Measurements from ENCODE around the gene MBD5. TPM values are rescaled to one million over a fixed set of nuclear protein-coding genes. Genes with fewer than 3 reads are reported as not detected.

The MBD5 gene
- polyA plus RNA-seq, 1 donor (not counting 4 experiments of a cell fraction or from before 2014, with no cell fraction given) = 20.1 TPM

DNA sequence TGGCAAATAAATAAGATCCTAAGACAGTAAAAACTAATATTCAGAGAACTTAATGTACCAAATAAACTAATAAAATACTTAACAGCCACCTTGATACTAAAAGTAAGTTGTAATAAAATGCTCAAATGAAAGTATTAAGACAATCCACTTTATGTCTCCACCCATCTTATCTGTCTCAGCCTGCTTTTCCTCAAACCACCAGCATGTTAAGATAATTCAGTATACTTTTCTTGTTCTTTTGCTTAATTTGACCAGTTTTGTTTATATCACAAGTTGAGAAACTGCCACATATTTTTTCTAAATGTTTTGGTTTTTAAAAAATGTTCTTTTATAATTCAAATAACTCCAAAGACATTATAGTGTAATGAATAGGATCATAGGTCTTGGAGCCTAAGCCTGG lies 142.0 kb downstream of the MBD5 start:
- no peaks in the 10 kb centered on the region for H3K36me3 ChIP-seq (ENCODE audit: control insufficient read depth in 2 of 2, extremely low read depth in 1 of 2, insufficient read depth in 2 of 2, low read length in 2 of 2)
- no peak overlapping the region for H3K4me2 ChIP-seq (ENCODE audit: control insufficient read depth, extremely low read depth, insufficient read depth, low read depth, low read length)
- TF ChIP-seq, protein P1, sequence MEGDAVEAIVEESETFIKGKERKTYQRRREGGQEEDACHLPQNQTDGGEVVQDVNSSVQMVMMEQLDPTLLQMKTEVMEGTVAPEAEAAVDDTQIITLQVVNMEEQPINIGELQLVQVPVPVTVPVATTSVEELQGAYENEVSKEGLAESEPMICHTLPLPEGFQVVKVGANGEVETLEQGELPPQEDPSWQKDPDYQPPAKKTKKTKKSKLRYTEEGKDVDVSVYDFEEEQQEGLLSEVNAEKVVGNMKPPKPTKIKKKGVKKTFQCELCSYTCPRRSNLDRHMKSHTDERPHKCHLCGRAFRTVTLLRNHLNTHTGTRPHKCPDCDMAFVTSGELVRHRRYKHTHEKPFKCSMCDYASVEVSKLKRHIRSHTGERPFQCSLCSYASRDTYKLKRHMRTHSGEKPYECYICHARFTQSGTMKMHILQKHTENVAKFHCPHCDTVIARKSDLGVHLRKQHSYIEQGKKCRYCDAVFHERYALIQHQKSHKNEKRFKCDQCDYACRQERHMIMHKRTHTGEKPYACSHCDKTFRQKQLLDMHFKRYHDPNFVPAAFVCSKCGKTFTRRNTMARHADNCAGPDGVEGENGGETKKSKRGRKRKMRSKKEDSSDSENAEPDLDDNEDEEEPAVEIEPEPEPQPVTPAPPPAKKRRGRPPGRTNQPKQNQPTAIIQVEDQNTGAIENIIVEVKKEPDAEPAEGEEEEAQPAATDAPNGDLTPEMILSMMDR (optimal IDR thresholded peaks at IDR 0.05 in 1 of 3, IDR thresholded peaks at IDR 0.05 in 1 of 3, conservative IDR thresholded peaks at IDR 0.05 in 1 of 3; ENCODE audit: extremely low read depth in 1 of 3, insufficient read depth in 2 of 3, low read length in 3 of 3) = no peak
- no peak for TF ChIP-seq EZH2 (IDR thresholded peaks at IDR 0.05; ENCODE audit: low read length)
- H3K9me3 ChIP-seq (ENCODE audit: control insufficient read depth, low read depth, low read length) = no peaks in the 10 kb centered on the region
- no peaks in the 10 kb centered on the region for H3K9me1 ChIP-seq (ENCODE audit: control insufficient read depth, extremely low read depth, insufficient read depth, low read length)
- dilution Hi-C loops (cut with MboI; ENCODE audit: extremely low pct_ligation_motif_present, low sequenced_read_pairs) = no loop called here
- H3K4me1 ChIP-seq (ENCODE audit: control insufficient read depth, extremely low read depth, insufficient read depth, low read length) = no peaks in the 10 kb centered on the region
- no peak for DNase-seq (ENCODE audit: low read depth, low spot score)
- no peak for FAIRE-seq
- H3K27me3 ChIP-seq (ENCODE audit: control insufficient read depth, extremely low read depth, insufficient read depth, low read length) = no peaks in the 10 kb centered on the region
- H3K27ac ChIP-seq (ENCODE audit: control insufficient read depth, insufficient read depth, low read length) = no peak overlapping the region
- no peak overlapping the region for H3K9ac ChIP-seq (ENCODE audit: control insufficient read depth, extremely low read depth, insufficient read depth, low read length)
- H2AFZ ChIP-seq (ENCODE audit: control insufficient read depth, low read length) = no peak overlapping the region
- H3K79me2 ChIP-seq (ENCODE audit: control insufficient read depth, insufficient read depth, low read length) = no peaks in the 10 kb centered on the region
- H4K20me1 ChIP-seq (ENCODE audit: control insufficient read depth, extremely low read depth, insufficient read depth, low read length) = no peaks in the 10 kb centered on the region
- H3K4me3 ChIP-seq (ENCODE audit: control insufficient read depth in 2 of 3, extremely low read depth in 1 of 3, insufficient read depth in 2 of 3, low read depth in 1 of 3, low read length in 3 of 3) = no peak overlapping the region

DNA sequence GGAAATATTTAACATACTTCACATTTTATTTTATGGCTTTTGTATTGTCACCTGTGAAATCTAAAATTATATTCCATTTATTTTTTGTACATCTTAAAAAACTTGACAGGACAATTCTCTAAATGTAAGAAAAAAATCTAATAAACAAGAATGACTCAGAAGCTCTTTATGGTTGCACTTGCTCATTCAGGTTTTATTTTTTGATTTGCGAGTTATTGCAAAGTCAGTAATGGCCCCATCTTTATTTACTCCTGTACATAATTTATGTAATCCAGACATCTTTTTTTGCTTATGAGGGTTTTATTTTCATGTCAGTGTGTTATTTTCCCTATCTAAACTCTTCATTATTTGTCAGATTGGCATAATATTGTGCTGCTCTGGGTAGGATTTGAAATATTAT lies 145.1 kb downstream of the MBD5 start:
- H2AFZ ChIP-seq (ENCODE audit: control insufficient read depth, low read length) = no peak overlapping the region
- DNase-seq (ENCODE audit: low read depth, low spot score) (no peak), FAIRE-seq (no peak)
- H3K9ac ChIP-seq (ENCODE audit: control insufficient read depth, extremely low read depth, insufficient read depth, low read length) = no peak overlapping the region
- no peaks in the 10 kb centered on the region for H4K20me1 ChIP-seq (ENCODE audit: control insufficient read depth, extremely low read depth, insufficient read depth, low read length)
- no peak overlapping the region for H3K27ac ChIP-seq (ENCODE audit: control insufficient read depth, insufficient read depth, low read length)
- no peak overlapping the region for H3K4me3 ChIP-seq (ENCODE audit: control insufficient read depth in 2 of 3, extremely low read depth in 1 of 3, insufficient read depth in 2 of 3, low read depth in 1 of 3, low read length in 3 of 3)
- no peaks in the 10 kb centered on the region for H3K4me1 ChIP-seq (ENCODE audit: control insufficient read depth, extremely low read depth, insufficient read depth, low read length)
- no peak overlapping the region for H3K4me2 ChIP-seq (ENCODE audit: control insufficient read depth, extremely low read depth, insufficient read depth, low read depth, low read length)
- H3K36me3 ChIP-seq (ENCODE audit: control insufficient read depth in 2 of 2, extremely low read depth in 1 of 2, insufficient read depth in 2 of 2, low read length in 2 of 2) = no peaks in the 10 kb centered on the region
- no peaks in the 10 kb centered on the region for H3K27me3 ChIP-seq (ENCODE audit: control insufficient read depth, extremely low read depth, insufficient read depth, low read length)
- H3K79me2 ChIP-seq (ENCODE audit: control insufficient read depth, insufficient read depth, low read length) = no peaks in the 10 kb centered on the region
- no peak for TF ChIP-seq EZH2 (IDR thresholded peaks at IDR 0.05; ENCODE audit: low read length)
- TF ChIP-seq, protein P1 (optimal IDR thresholded peaks at IDR 0.05 in 1 of 3, IDR thresholded peaks at IDR 0.05 in 1 of 3, conservative IDR thresholded peaks at IDR 0.05 in 1 of 3; ENCODE audit: extremely low read depth in 1 of 3, insufficient read depth in 2 of 3, low read length in 3 of 3) = no peak
- dilution Hi-C loops (cut with MboI; ENCODE audit: extremely low pct_ligation_motif_present, low sequenced_read_pairs) = no loop called here
- no peaks in the 10 kb centered on the region for H3K9me1 ChIP-seq (ENCODE audit: control insufficient read depth, extremely low read depth, insufficient read depth, low read length)
- H3K9me3 ChIP-seq (ENCODE audit: control insufficient read depth, low read depth, low read length) = no peaks in the 10 kb centered on the region
